ENCODE measurements around the gene C1orf198.

DNA sequence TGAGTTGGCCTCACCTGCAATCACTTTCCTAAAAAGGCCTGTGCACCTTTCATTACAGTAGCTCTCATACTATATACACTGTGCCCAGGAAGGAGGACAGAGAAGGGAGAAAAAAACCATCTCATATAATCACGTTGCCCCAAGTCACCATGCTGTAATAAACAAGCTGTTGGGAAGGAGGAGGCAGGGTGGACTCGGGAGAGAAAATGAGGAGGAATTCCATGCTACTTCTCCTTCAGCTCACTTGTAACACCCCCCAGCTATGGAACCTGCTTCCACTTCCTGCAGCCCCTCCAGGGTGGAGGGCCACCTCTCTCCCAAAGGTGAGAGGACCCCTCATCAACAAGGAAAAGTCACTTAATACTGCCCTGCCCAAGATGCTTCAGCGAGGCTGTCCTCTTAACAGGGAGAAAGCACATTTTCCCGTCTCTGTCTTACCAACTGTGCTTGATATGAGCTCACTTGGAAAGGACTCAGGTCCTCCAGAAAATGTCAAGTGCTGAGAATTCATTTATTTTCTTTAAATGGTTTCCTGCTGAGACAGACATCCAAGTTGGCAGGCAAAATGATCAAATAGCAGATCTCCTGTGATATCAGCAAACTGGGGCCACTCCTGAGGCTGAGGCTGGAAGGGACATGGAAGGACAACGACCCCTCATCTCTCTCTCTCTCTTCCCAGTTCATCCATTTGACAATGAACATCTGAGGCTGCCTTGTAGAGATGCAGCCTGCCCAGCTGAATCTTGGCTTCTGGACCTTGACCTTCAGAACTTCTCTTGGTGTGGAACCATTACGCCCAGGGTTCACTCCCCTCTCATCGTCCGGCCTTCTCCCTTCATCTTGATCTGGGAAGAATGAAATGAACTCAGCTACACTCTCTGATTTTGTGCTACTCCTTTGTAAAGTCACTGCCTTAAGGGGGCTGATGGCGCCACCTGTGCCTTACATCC is 67.2 kb downstream of the C1orf198 start:
- no peak for TF ChIP-seq POLR2A (IDR thresholded peaks at IDR 0.05; ENCODE audit: low read length)
- TF ChIP-seq KDM1A (IDR thresholded peaks at IDR 0.05; ENCODE audit: low read depth), result no peak
- TF ChIP-seq, protein P1, sequence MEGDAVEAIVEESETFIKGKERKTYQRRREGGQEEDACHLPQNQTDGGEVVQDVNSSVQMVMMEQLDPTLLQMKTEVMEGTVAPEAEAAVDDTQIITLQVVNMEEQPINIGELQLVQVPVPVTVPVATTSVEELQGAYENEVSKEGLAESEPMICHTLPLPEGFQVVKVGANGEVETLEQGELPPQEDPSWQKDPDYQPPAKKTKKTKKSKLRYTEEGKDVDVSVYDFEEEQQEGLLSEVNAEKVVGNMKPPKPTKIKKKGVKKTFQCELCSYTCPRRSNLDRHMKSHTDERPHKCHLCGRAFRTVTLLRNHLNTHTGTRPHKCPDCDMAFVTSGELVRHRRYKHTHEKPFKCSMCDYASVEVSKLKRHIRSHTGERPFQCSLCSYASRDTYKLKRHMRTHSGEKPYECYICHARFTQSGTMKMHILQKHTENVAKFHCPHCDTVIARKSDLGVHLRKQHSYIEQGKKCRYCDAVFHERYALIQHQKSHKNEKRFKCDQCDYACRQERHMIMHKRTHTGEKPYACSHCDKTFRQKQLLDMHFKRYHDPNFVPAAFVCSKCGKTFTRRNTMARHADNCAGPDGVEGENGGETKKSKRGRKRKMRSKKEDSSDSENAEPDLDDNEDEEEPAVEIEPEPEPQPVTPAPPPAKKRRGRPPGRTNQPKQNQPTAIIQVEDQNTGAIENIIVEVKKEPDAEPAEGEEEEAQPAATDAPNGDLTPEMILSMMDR (IDR thresholded peaks at IDR 0.05), result no peak
- TF ChIP-seq, protein P2, sequence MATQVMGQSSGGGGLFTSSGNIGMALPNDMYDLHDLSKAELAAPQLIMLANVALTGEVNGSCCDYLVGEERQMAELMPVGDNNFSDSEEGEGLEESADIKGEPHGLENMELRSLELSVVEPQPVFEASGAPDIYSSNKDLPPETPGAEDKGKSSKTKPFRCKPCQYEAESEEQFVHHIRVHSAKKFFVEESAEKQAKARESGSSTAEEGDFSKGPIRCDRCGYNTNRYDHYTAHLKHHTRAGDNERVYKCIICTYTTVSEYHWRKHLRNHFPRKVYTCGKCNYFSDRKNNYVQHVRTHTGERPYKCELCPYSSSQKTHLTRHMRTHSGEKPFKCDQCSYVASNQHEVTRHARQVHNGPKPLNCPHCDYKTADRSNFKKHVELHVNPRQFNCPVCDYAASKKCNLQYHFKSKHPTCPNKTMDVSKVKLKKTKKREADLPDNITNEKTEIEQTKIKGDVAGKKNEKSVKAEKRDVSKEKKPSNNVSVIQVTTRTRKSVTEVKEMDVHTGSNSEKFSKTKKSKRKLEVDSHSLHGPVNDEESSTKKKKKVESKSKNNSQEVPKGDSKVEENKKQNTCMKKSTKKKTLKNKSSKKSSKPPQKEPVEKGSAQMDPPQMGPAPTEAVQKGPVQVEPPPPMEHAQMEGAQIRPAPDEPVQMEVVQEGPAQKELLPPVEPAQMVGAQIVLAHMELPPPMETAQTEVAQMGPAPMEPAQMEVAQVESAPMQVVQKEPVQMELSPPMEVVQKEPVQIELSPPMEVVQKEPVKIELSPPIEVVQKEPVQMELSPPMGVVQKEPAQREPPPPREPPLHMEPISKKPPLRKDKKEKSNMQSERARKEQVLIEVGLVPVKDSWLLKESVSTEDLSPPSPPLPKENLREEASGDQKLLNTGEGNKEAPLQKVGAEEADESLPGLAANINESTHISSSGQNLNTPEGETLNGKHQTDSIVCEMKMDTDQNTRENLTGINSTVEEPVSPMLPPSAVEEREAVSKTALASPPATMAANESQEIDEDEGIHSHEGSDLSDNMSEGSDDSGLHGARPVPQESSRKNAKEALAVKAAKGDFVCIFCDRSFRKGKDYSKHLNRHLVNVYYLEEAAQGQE (IDR thresholded peaks at IDR 0.05), result no peak
- TF ChIP-seq, protein P3, sequence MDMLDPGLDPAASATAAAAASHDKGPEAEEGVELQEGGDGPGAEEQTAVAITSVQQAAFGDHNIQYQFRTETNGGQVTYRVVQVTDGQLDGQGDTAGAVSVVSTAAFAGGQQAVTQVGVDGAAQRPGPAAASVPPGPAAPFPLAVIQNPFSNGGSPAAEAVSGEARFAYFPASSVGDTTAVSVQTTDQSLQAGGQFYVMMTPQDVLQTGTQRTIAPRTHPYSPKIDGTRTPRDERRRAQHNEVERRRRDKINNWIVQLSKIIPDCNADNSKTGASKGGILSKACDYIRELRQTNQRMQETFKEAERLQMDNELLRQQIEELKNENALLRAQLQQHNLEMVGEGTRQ (IDR thresholded peaks at IDR 0.05), result no peak
- no peak for TF ChIP-seq PHF8 (IDR thresholded peaks at IDR 0.05; ENCODE audit: borderline replicate concordance, low read depth)
- TF ChIP-seq RFX5 (IDR thresholded peaks at IDR 0.05), result no peak
